Stimulated activated CD8-positive, alpha-beta memory T cell treated with anti-CD3 and anti-CD28 coated beads, Interleukin-4, amount 100 ng/mL, for 1 hour (primary cell): Measurements from ENCODE around the gene BCORL1.

Experiments
- DNase-seq, 2 donors: peaks; one replicate each; pipeline ENCODE4 v3.0.0-alpha.2; 2020; ENCODE audit warnings: low read depth in 2 of 2, low spot score in 1 of 2

Gene BCORL1

DNA sequence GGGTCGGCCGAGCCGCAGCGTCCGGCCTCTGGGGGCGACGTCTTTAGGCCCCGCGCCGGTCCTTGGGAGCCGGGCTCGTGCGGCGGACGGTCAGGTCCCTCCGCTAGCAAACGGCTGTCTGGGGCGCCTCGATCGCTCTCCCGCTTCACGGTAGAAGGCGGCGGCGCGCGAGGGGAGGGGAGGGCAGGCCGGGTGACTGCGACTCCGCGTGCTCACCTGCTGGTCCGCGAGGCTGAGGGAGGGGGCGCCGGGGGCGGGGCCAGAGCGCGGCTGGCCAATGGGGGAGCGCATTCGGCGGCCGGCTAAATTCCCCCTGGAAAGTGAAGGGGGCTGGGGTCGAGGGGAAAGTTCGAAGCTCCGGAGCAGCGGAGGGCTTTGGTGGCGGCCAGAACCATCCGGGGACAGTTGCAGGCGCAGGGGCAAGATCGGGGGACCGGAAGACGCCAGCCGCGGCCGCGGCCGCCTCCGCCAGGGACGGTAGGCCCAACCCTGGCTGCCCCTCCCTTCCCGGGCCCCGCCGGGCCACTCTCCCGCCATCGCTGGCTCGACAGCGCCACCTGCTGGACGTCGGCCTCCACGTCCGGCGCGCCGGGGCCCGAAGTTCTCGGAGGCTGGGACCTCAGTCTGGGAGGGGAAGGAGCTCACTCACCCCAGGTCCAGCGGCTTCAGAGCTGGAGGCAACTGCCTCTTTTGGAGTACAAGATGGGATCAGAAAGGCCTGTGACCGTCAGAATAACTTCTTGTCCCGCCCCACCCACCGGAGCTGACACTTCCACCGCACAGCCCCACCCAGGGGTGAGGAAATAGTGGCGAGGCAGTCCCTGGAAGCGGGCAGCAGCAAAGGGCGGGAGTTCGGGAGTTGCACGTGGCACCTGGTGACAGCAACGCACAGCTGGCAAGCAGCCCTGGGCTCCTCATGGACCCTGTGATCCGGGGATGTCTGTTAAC lies 78.0 kb downstream of the BCORL1 start:
- DNase-seq = peak; percentile 49 to 64

DNA sequence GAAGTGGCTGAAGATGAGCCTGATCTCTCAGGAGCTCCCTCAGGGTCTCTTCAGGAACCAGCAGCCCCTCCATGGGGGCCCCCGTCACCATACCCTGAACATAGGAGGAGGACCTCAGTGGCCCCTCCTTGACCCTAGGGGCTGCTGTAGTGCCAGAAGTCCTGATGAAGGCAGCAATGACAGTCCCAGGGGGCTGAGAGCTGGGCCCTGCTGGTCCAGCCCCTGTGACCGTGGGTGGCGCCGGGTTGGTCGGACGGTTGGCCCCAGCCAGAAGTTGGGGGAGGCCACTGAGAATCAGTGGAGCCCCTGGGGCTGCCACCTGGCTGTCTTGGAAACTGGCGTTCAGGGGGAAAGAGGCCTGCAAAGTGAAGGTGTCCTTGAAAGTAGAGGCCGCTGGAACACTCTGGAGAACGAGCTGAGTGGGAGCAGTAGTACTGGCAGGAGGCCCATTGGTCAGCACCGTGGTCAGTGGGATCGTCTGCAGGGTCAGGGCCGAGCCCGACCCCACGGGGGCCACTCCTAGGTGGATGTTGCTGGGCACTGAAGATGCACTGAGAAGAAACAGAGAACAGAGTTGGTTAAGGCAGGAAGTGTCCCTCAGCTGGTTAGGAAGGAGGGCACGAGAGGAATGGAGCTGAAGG lies 84.7 kb downstream of the BCORL1 start:
- no peak for DNase-seq

DNA sequence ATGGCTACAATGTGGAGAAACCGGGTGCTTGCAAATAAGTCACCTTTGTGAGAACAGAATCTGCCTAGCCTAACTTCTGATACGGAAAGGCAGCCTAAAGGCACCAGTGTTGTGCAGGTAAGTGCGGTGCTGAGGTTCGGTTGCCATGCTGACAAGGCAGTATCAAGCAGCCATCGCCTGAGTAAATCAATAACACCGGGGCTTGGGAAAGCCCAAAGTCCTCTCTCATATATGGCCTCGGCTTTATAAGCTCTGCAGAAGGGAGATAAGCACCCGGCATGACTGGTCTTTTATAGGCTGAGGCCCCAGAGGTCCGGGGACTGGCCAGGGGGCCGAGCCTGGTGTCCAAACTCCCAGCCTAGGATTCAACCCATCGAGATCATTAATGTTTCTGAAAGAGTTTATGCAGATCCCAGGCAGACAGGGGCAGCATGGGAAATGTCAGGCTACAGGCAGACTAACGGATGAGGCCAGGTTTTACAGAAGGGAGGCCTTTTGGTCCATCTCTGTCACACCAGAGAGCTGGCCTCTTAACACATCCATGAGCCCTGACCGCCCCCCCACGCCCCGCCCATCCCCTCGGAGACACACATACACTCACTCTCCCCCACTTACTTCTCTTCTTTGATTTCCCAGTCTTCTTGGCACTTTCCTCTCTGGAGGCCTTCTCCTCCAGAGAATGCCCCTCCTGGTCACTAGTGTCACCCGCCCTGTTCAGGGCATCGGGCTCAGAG lies 89.3 kb downstream of the BCORL1 start:
- no peak for DNase-seq

DNA sequence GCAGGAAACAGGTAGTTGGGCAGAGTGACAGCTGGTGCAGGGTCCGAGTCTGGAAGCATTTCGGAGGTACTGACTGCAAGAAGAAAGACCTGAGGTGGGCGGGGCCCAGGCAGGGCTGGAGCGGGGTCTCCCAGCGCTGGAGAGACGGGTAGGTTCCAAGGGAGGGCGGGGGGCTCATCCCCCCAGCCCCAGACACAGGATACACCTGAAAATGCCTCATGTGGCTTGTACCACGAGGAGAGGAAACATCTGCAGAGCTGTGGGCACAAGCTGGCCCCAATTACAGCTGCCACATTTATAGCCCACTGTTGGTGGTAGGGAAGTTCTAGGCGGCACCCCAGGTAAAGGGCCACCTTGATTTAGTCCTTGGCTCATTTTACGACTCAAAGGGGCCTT lies 89.9 kb downstream of the BCORL1 start:
- no peak for DNase-seq

DNA sequence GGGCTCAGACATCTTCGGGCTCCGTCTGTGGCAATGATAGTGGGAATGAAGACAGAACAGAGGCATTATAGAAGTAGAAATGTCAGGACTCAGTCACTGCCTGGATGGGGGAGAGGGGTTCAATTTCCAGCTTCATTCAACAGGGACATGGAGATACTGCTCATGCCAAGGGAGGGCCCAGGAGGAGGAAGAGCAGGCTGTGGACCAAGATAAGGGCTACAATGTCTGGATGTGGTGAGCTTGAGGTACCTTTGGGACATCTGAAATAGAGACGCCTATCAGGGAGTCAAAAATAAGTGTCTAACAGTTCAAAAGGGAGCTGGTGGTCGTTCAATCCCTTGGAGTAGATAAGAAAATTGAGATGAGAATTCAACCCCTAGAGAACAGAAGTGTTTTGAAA lies 93.3 kb downstream of the BCORL1 start:
- no peak for DNase-seq

DNA sequence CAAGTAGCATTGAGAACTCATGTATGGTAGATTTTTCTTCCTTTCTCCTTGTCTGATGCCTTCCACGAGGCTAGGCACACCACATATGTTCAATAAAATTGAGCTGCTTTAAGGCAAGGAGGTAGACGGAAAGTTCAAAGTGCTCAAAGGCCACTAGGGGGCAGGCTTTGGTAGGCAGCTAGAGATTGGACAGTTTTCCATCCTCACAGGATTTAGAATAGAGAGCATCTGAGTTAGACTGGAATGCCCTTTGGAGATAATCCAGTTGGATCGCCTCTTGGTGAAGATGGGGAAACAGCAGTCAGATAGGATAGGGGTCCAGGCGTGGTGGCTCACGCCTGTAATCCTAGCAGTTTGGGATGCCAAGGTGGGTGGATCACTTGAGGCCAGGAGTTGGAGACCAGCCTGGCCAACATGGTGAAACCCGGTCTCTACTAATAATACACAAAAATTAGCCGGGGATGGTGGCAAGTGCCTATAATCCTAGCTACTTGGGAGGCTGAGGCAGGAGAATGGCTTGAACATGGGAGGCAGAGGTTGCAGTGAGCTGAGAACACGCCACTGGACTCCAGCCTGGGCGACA lies 97.5 kb downstream of the BCORL1 start:
- no peak for DNase-seq

DNA sequence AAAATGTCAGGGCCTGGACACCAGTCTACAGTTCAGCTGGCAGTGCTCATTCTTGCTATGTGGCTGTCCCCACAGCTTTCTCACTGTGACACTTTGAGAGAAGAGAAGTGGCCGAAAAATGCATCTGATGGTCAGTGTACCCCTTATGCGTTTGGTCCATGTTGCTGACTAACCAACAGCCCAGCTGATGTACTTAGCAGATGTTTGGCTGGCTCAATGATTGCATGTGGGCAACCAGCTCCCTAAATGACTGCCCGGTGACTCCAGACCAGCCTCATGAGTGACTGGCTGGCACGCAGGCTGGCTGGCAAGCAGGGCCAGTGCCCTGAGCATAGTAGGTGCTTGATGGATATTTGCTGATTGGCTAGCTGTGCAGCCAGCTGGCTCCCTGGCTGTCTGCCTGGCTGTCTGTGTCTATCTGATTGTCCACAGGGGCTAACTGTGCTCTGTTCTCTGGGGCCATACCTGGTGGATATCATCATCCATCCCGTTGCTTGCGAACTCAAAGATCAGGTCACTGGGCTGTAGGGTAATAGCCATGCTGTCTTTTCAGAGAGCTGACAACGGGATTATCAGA lies 98.4 kb downstream of the BCORL1 start:
- DNase-seq = no peak

DNA sequence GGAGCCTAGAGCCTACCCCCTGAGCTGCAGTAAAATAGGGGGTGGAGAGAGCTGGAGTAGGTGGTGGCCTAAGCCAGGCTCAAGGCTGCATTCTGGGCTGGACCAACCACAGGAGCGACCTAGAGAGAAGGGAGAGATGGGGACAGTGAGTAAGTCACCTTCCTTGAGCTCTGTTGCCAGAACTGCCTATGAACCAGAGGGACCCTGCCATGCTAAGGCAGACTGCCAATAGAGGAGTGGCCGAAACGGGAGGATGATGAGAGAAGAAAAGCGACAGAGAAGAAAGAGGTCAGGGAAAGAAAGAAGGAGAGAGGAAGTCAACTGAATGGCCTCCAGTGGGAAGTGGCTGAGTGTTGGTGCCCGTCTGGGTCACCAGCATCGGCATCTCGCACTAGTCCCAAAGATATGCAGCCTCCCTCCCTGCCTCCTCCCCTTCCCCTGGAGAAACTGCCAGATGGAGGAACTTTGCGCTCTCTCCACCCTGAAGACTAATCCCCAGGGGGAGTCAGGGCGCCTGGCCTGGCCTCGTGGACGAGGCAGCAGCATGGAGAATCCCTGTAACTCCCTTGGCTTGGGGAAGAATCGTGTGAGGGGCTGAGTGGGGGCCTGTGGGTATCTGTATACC lies 99.1 kb downstream of the BCORL1 start:
- no peak for DNase-seq

DNA sequence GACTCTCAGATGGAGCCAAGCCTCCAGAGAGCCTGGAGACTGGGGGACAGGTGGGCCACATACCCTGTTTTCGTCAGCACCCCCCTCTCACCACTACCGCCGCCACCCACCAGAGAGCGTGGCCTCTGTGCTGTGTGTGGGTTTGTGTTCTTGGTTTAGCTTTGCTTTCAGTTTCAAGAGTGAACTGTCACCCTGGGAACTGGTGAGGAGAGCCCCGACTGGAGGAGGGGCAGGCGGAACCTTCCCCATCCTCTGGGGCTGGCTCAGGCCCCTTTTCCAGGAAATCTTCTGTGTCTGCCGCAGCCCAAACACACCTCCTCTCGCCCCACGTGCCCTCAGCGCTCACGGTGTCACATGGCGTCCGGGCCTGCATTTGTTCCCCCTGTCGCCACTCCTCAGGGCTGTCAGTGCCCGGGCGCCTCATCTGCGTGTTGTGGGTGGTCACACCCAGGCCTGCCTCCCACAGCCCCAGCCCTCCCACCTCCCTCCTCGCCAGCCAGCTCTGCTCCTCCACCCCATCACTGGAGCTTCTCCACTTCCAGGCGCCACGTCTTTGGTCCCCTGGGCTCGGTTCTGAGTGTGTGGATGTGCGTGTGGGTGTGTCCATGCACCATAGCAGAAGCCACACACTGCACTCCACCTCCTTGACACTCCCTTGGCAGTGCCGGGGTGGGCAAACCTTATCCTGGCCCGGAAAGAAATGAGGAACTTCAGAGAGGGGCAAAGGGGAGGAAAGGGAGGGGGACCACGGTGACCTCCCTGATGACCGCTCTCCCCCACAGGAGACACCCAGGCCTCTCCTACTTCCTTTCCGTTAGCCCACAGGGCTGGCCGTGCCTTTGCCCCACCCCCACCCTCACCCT lies 100.0 kb downstream of the BCORL1 start:
- DNase-seq = peak in 1 of 2 donors; percentile 46

DNA sequence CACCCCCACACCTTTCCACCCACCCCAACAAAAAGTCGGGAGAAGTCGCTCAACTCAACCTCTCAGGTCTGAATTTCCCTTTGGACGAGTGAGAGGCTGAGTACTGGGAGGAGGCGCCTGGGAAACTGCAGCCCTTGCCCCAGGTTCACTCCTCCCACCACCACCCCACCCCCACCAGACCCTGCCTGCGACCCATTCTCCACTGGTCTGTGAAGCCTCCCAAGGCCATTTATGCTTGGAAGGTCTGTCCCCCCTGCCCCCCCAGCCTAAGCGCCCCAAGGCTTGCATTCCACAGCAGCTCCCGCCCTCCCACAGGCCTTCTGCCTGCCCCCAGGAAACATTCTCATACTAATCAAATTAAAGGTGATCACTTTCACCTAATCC lies 100.7 kb downstream of the BCORL1 start:
- DNase-seq = no peak

DNA sequence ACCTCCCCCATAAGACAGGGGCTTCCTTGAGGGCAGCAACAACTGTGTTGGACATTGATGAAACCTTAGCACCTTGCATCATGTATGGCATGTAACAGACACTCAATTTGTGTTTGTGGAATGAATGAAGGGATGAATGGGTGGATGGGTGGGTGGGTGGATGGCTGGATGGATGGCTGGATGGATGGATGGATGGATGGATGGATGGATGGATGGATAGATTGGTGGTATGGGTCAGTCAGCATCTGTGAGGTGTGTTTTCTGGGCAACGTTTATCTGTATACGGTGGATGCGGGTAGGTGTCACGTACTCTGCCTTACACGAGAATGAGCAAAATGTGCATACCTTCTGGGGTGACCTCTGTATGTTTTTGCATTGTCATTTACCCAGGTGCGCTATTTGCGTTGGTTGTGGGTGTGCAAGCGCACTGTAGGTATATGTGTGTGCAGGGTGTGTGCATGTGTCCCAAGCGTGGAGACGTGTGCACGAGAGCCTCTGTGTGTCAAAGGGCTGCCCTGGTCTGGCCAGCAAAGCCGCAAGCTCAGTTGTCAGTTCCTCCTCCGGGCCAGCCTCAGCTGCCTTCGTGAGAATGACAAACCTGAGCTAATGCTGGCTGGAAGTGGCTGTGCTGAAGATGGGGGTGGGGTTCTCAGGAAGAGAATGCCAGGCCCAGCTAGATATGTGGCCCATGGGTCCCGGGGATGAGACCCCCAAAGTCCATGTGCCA lies 101.4 kb downstream of the BCORL1 start:
- no peak for DNase-seq

DNA sequence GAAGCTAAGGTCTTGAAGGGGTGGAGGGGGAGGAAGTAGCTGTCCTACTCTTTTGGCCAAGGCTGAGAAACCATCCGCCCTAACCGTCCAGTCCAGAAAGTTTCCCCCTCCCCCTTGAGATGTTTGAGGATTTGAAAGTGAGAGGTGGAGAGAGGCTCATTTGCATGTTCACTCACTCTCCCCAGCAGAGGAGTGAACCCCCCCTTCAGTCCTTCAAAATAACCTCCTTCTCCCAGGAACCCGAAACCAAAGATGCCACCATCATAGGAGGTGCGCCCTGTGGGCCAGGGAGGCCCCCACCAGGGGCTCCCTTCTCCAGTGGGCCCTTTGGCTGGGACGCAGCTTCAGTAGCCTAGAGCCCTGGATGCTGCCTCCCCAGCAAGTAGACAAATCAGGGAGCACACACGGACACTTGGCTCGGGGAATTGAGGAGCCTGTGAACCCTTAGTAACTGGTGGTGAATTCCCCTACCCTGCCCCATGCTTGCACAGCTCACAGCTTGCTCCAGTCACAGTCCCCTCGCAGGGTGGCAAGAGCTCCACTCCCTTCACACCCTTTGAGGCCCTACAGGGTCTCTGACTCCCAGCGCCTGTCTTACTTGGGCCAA lies 102.3 kb downstream of the BCORL1 start:
- no peak for DNase-seq

DNA sequence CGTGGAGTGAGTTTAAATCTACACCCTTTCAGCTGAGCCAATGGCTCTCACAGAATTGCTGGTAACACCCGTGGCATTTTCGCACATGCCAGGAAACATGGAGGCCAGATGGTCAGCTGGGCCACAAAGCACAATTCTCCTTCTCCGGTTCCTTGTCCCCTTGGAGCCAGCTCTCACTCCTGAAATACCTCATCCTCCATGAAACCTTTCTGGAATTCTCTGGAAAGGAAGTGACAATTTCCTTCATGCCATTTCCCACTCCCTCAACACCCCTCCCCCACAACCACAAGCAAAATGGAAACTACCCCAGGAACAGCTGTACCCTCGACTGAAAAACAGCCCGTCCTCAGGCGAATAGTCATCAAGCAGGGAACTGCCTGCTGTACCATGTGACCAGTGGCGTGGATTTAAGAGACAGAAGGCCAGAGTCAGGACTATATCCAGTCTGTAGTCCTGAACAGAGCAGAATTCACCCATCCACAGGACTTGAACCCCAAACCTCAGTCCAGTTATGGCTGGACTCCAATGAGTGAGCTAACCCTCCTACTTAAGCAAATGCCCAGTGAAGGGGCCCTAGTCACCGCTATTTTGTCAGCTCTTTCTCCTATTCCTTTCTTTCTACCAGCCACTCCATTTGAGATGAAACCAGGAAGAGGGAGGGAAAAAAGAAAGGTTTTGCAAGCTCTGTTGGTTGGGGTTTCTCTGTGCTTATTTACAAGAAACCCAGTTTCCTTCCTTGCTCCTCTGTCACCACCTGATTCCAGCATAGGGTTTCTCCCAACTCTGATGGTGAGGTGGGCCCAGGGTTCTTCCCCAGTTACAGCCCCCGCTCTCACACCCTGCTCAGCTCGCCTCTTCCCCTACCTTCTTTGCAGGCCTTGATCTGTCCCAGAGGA lies 103.4 kb downstream of the BCORL1 start:
- no peak for DNase-seq

DNA sequence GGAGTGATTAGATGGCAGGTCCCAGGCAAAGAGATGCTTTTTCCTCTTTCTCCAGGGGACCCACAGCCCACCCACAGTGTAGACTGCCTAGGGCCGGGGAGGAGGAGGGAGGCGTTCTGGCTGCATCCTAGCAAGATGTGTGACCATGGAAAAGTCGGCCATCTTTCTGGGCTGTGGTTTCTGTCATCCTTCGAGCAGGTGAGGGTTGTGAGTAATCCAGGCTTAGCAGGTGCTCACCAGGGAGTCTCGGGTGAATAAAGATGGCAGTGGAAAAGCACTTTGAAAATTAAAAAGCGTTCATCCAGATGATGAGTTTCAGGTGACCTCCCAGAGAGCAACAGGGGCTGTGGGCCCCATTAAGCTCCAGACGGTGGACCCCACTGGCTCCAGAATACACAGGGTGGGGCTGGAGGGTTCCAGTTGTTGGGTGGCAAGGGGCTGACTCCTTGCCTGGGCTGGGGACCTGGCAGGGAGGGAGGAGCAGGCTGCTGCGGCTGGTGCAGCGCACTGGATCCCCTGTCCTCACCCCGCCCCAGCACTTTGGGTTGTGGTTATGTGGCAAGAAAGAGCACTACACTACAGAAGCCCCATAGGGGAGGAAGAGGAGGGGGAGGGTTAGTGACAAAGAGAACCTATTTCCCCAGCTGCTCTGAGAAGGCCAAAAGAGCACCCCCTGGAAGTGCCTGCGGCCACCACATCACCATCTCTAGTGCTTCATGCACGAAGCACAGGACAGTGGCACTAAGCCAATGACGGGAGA lies 104.2 kb downstream of the BCORL1 start:
- peak in 1 of 2 donors; percentile 33 for DNase-seq

DNA sequence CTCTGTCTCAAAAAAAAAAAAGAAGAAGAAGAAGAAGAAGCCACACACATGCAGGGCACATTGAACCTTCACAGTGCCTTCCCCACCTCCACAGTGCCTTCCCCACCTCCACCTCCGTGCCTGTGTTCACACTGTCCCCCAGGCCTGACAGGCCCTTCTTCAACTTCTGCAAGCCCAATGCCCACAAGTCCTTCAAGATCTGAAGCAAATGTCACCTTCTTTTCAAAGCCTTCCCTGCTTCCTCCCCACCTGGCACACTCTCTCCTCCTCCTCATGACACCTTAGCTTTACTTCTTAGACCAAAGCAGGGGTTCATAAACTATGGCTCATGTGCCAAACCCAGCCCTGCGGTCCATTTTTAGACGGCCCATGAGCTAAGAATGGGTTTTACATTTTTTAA lies 107.9 kb downstream of the BCORL1 start:
- DNase-seq = no peak

DNA sequence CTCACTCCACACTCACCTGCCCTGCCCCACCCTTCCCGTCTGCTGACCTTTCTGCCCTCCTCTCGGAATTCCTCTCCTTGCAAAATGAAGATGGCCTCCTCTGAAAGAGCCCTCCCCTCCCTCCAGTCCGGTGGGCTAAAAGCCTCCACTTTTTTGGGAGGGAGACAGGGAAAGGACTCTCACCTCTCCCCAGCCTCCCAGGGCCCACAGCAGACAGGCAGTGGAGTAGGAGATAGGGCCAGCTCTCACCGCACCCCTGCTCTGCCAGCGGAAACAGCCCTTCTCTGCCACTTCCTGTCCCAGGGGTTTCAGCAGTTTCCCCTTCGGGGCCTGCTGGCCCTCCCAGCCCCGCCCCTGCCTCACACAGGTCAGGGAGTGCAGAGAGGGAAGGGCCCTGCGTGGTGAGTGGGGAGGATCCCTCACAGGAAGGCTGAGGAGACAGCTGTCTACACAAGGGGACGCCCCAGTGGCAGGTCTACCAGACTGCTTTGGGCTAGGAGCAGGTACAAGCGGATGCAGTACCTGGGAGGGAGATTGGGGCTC lies 109.6 kb downstream of the BCORL1 start:
- peak; percentile 49 to 68 for DNase-seq

DNA sequence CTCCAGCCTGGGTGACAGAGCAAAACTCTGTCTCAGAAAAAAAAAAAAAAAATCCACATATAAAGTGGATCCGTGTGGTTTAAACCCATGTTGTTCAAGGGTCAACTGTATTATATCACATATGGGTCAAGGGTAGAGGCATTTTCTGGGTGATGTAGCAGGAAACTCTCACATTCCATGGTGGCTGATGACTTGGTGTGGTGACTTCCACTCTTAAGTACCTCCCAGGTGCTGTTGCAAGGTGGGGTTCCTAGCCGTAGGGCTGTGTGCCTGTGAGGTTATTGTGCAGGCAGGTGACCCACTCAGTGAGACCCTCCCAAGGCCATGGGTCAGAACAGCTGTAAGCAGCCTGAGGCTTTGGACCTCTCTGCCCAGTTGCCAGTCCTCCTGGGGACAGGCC lies 110.8 kb downstream of the BCORL1 start:
- DNase-seq = no peak
